Bronchial epithelial cell (primary cell): ENCODE results near the gene IZUMO3. TPM values are rescaled to one million over a fixed set of nuclear protein-coding genes. Genes with fewer than 3 reads are reported as not detected.

ENCODE experiments used
- DNase-seq: peaks from one replicate; pipeline ENCODE4 v3.0.0-alpha.2; 2010; ENCODE audit warnings: low read depth
- FAIRE-seq: peaks from 2 replicates; lab custom pipeline; 2011; peaks lifted over from hg19 to GRCh38; lab: Jason Lieb, UNC
- H3K27me3 ChIP-seq: 2 replicates; pipeline ENCODE4 v1.5.1; 2011; ENCODE audit warnings: low read length; ENCODE audit not compliant: control insufficient read depth, insufficient read depth
- H3K36me3 ChIP-seq: 2 replicates; pipeline ENCODE4 v1.5.1; 2011; ENCODE audit warnings: low read length; ENCODE audit not compliant: control insufficient read depth, insufficient read depth
- H3K4me3 ChIP-seq: 2 replicates; pipeline ENCODE4 v1.5.1; 2011; ENCODE audit warnings: mild to moderate bottlenecking, low read depth, low read length, control low read depth
- total RNA-seq: library from RNA; depleted of rRNA; stranded (reverse); fragments of >200 nt; gene quantifications from 2 replicates; pipeline ENCODE4 v1.2.1, GENCODE V29; 2014
- TF ChIP-seq, protein P1 (sequence below): IDR thresholded peaks from 2 replicates; pipeline ENCODE4 v1.5.1; 2011; ENCODE audit warnings: mild to moderate bottlenecking, moderate library complexity, low read length, control low read depth, inconsistent platforms; ENCODE audit not compliant: insufficient read depth, severe bottlenecking

IZUMO3 gene
- total RNA-seq, 1 donor from 2014 or later = not detected

DNA sequence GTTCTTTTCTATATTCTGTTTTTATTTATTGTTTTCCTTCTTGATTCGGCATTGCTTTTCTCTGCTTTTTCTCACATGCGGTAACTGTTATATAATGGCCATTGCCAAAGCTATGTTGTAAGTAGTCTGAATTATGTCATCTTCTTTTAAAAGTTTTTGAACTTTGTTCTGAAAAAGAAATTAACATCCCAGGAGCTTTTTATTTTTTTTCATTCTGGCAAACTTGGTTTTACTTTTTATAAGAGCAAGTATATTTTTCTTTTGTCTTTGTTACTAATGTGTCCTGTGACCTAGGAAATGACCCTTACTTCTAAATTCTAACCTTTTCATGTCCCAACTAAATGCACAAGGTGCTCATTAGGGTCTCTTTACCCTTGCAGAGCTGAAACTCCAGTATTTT is 26.7 kb upstream of the IZUMO3 start:
- FAIRE-seq (no peak), DNase-seq (no peak)
- Histone ChIP-seq H3K27me3 (no peaks in the 10 kb centered on the region), H3K4me3 (no peak overlapping the region), H3K36me3 (no peaks in the 10 kb centered on the region)
- TF ChIP-seq, protein P1, sequence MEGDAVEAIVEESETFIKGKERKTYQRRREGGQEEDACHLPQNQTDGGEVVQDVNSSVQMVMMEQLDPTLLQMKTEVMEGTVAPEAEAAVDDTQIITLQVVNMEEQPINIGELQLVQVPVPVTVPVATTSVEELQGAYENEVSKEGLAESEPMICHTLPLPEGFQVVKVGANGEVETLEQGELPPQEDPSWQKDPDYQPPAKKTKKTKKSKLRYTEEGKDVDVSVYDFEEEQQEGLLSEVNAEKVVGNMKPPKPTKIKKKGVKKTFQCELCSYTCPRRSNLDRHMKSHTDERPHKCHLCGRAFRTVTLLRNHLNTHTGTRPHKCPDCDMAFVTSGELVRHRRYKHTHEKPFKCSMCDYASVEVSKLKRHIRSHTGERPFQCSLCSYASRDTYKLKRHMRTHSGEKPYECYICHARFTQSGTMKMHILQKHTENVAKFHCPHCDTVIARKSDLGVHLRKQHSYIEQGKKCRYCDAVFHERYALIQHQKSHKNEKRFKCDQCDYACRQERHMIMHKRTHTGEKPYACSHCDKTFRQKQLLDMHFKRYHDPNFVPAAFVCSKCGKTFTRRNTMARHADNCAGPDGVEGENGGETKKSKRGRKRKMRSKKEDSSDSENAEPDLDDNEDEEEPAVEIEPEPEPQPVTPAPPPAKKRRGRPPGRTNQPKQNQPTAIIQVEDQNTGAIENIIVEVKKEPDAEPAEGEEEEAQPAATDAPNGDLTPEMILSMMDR = no peak

DNA sequence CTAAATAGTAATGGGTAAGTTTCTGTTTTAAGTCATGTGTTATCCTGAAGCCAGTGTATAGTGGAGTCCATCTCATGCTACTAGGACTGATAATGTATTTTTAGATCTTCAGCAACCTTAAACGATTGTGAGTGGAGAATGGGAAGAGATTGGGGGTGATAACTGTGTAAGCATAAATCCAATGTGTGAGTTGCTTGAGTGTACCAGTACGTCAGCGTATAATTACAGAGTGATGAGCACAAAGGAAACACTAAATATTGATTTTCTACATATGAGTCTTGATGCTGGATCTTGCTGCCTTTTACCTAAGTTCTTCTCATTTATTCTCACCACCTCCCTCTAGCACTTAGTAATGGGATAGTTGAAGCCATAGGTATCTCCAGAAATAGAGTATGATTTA is 16.3 kb upstream of the IZUMO3 start:
- no peak for FAIRE-seq

DNA sequence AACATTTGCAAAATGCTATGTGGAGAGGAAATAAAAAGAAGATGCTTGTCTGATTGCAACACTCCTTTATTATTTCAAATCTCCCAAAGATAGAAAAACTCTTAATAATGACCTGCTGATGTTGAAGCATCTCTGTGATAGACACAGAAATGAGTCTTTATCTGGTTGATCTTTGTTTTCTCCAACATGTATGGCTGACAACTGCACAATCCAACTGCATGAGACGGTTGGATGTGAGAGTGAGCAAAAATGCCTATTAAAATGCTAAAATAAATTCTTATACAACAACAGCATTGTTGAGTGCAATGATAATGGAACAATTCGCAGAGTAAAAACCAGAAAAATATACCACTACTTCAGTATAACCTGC is 7.5 kb upstream of the IZUMO3 start:
- Histone ChIP-seq H3K27me3 (no peaks in the 10 kb centered on the region), H3K4me3 (no peak overlapping the region), H3K36me3 (no peaks in the 10 kb centered on the region)
- DNase-seq (no peak), FAIRE-seq (no peak)
- TF ChIP-seq, protein P1 = no peak

More for the DNA sequence above, 16.3 kb upstream of the IZUMO3 start:
- H3K4me3 ChIP-seq = no peak overlapping the region
- DNase-seq = no peak
- H3K27me3 ChIP-seq = no peaks in the 10 kb centered on the region
- TF ChIP-seq, protein P1 = no peak
- H3K36me3 ChIP-seq = no peaks in the 10 kb centered on the region

DNA sequence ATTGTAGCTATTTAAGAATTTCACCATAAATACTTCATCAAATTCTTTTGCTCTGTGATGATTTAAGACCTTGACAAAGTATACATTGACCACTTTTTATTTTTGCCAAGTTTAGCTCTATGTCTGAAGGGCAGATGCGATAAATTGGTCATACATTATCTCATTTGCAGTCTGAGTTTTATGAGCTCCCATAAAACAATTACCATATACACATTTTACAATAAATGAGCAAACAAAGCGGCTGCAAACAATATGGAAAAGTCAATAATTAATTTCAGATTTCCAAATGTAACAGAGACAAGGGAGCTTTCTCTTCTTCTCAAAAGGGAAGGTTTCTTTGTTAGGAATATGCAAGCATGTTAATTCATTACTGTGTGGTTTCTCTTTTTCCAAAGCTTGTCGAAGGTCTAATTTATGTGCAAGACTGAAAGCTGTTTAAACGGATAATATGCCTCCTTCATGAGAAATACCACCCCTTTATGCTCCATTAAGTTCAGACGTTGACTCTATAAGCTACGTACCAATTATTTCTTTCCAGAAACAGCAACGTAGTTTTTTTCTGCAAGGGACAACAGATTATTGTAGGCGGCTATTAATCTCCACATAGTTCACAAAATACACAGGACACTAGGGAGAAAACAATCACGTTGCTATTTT is 7.0 kb upstream of the IZUMO3 start:
- H3K27me3 ChIP-seq = no peaks in the 10 kb centered on the region
- H3K4me3 ChIP-seq = no peak overlapping the region
- DNase-seq (no peak), FAIRE-seq (no peak)
- H3K36me3 ChIP-seq = no peaks in the 10 kb centered on the region
- TF ChIP-seq, protein P1 = no peak

DNA sequence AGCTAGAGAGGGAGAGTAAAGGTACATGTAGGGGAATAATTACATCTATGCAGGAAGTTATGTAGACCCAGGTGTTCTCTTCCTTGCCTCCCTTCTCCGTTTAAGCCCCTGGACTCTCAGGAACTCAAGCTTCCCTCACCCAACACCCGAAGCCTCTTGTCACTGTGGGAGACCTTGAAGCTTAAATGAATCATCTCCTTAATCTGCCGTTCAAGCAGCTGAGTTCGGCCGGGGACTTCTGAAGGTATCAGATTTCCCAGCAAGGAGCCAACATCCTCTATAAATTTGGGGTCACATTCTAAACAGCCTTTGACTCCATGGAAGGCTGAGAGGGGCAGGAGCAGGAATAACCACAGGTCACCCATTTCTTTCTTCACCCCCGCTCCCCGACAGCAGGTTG is 412 bp downstream of the IZUMO3 start:
- TF ChIP-seq, protein P1 = no peak
- DNase-seq (no peak), FAIRE-seq (no peak)
- H3K36me3 ChIP-seq = no peaks in the 10 kb centered on the region
- no peak overlapping the region for H3K4me3 ChIP-seq
- no peaks in the 10 kb centered on the region for H3K27me3 ChIP-seq

DNA sequence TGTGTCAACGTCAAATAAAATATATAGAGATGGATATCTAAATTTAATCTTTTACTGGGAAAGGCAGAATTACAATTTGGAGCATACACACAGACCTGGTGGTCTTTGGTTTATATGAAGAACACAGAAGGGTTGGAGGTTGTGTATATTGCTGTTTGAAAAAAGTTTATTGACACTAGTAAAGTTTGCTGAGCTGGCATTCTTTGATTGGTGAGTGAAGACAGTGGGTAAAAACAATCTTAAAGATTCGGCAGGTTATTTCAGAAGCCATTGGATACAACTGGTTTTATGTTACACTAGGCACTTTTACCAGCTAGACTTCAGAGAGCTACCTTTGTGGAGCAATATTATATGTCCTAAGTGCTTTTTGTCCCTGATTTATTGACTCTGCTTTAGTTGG is 27.2 kb downstream of the IZUMO3 start:
- no peak for FAIRE-seq
- H3K27me3 ChIP-seq = no peaks in the 10 kb centered on the region
- no peak for DNase-seq
- no peak overlapping the region for H3K4me3 ChIP-seq
- no peaks in the 10 kb centered on the region for H3K36me3 ChIP-seq
- TF ChIP-seq, protein P1 = no peak
